Measurements from ENCODE around the gene MACROD2. TPM values are rescaled to one million over a fixed set of nuclear protein-coding genes. Genes with fewer than 3 reads are reported as not detected.

MACROD2 gene
- total RNA-seq, 1 donor from 2014 or later = 1.6 TPM

- FAIRE-seq = no peak
- Histone ChIP-seq H3K36me3 (ENCODE audit: control insufficient read depth, insufficient read depth, low read length) (no peaks in the 10 kb centered on the region), H3K4me3 (ENCODE audit: low read depth, low read length) (no peak overlapping the region), H3K27me3 (ENCODE audit: control insufficient read depth, insufficient read depth, low read length) (no peaks in the 10 kb centered on the region)
- no peak for TF ChIP-seq CTCF (IDR thresholded peaks at IDR 0.05; ENCODE audit: insufficient read depth, low read length, severe bottlenecking)
- DNase-seq (ENCODE audit: low read depth) = no peak
Observed at GRCh38 chr20:14740380-14740779, 745.1 kb downstream of the MACROD2 start.

GRCh38 chr20:14741616-14742015 lies 746.3 kb downstream of the MACROD2 start:
- no peaks in the 10 kb centered on the region for H3K27me3 ChIP-seq (ENCODE audit: control insufficient read depth, insufficient read depth, low read length)
- no peak for DNase-seq (ENCODE audit: low read depth)
- TF ChIP-seq CTCF (IDR thresholded peaks at IDR 0.05; ENCODE audit: insufficient read depth, low read length, severe bottlenecking) = no peak
- no peaks in the 10 kb centered on the region for H3K36me3 ChIP-seq (ENCODE audit: control insufficient read depth, insufficient read depth, low read length)
- no peak overlapping the region for H3K4me3 ChIP-seq (ENCODE audit: low read depth, low read length)
- FAIRE-seq = no peak

- Histone ChIP-seq H3K36me3 (ENCODE audit: control insufficient read depth, insufficient read depth, low read length) (no peaks in the 10 kb centered on the region), H3K4me3 (ENCODE audit: low read depth, low read length) (no peak overlapping the region), H3K27me3 (ENCODE audit: control insufficient read depth, insufficient read depth, low read length) (no peaks in the 10 kb centered on the region)
- no peak for TF ChIP-seq CTCF (IDR thresholded peaks at IDR 0.05; ENCODE audit: insufficient read depth, low read length, severe bottlenecking)
- DNase-seq (ENCODE audit: low read depth) (no peak), FAIRE-seq (no peak)
Observed at GRCh38 chr20:14744723-14745122, 749.4 kb downstream of the MACROD2 start.

GRCh38 chr20:14745830-14746229 lies 750.5 kb downstream of the MACROD2 start:
- DNase-seq (ENCODE audit: low read depth) = no peak
- Histone ChIP-seq H3K27me3 (ENCODE audit: control insufficient read depth, insufficient read depth, low read length) (no peaks in the 10 kb centered on the region), H3K36me3 (ENCODE audit: control insufficient read depth, insufficient read depth, low read length) (no peaks in the 10 kb centered on the region), H3K4me3 (ENCODE audit: low read depth, low read length) (no peak overlapping the region)
- no peak for TF ChIP-seq CTCF (IDR thresholded peaks at IDR 0.05; ENCODE audit: insufficient read depth, low read length, severe bottlenecking)
- no peak for FAIRE-seq

GRCh38 chr20:14751191-14751590 lies 755.9 kb downstream of the MACROD2 start:
- no peak overlapping the region for H3K4me3 ChIP-seq (ENCODE audit: low read depth, low read length)
- no peak for DNase-seq (ENCODE audit: low read depth)
- H3K27me3 ChIP-seq (ENCODE audit: control insufficient read depth, insufficient read depth, low read length) = no peaks in the 10 kb centered on the region
- TF ChIP-seq CTCF (IDR thresholded peaks at IDR 0.05; ENCODE audit: insufficient read depth, low read length, severe bottlenecking) = no peak
- FAIRE-seq = no peak
- H3K36me3 ChIP-seq (ENCODE audit: control insufficient read depth, insufficient read depth, low read length) = no peaks in the 10 kb centered on the region

GRCh38 chr20:14757728-14758127 lies 762.4 kb downstream of the MACROD2 start:
- no peak for DNase-seq (ENCODE audit: low read depth)
- no peak overlapping the region for H3K4me3 ChIP-seq (ENCODE audit: low read depth, low read length)
- no peak for TF ChIP-seq CTCF (IDR thresholded peaks at IDR 0.05; ENCODE audit: insufficient read depth, low read length, severe bottlenecking)
- H3K36me3 ChIP-seq (ENCODE audit: control insufficient read depth, insufficient read depth, low read length) = no peaks in the 10 kb centered on the region
- no peak for FAIRE-seq
- no peaks in the 10 kb centered on the region for H3K27me3 ChIP-seq (ENCODE audit: control insufficient read depth, insufficient read depth, low read length)

Measured in bronchial epithelial cell (primary cell).